Effector CD8-positive, alpha-beta T cell (primary cell): ENCODE measurements around the gene ADAR.

Experiments
- DNase-seq: peaks from one replicate; lab custom pipeline; 2025; lab: John Stamatoyannopoulos, UW

ADAR gene

GRCh38 chr1:154615411-154615810 is 7.4 kb upstream of the ADAR start:
- DNase-seq: no peak

- DNase-seq: no peak
Observed at GRCh38 chr1:154614901-154615300, 6.9 kb upstream of the ADAR start.

- no peak for DNase-seq
Observed at GRCh38 chr1:154614247-154614646, 6.3 kb upstream of the ADAR start.

GRCh38 chr1:154611150-154611862 is 3.3 kb upstream of the ADAR start:
- DNase-seq: no peak

- peak; percentile 11 for DNase-seq
Observed at GRCh38 chr1:154609398-154610380, 1.7 kb upstream of the ADAR start.

- peak; percentile 20 for DNase-seq
Observed at GRCh38 chr1:154608397-154609270, 648 bp upstream of the ADAR start.

GRCh38 chr1:154607106-154607608 is 829 bp downstream of the ADAR start:
- no peak for DNase-seq

GRCh38 chr1:154605534-154605933 is 2.5 kb downstream of the ADAR start:
- no peak for DNase-seq

- DNase-seq: no peak
Observed at GRCh38 chr1:154603317-154603716, 4.7 kb downstream of the ADAR start.

- DNase-seq: no peak
Observed at GRCh38 chr1:154599658-154600057, 8.3 kb downstream of the ADAR start.

- DNase-seq: no peak
Observed at GRCh38 chr1:154598871-154599635, 8.9 kb downstream of the ADAR start.

- no peak for DNase-seq
Observed at GRCh38 chr1:154595621-154596020, 12.4 kb downstream of the ADAR start.

- no peak for DNase-seq
Observed at GRCh38 chr1:154594811-154595210, 13.2 kb downstream of the ADAR start.

- DNase-seq: no peak
Observed at GRCh38 chr1:154593390-154593789, 14.6 kb downstream of the ADAR start.

GRCh38 chr1:154591206-154591605 is 16.8 kb downstream of the ADAR start:
- no peak for DNase-seq

GRCh38 chr1:154590756-154591155 is 17.2 kb downstream of the ADAR start:
- DNase-seq: no peak

- DNase-seq: no peak
Observed at GRCh38 chr1:154589780-154590179, 18.2 kb downstream of the ADAR start.

- DNase-seq: no peak
Observed at GRCh38 chr1:154586641-154587040, 21.3 kb downstream of the ADAR start.

- no peak for DNase-seq
Observed at GRCh38 chr1:154586231-154586630, 21.8 kb downstream of the ADAR start.

- no peak for DNase-seq
Observed at GRCh38 chr1:154584267-154584994, 23.6 kb downstream of the ADAR start.
